Upper lobe of left lung (tissue), 6 donors: ENCODE measurements around the gene TMSB10. TPM values are rescaled to one million over a fixed set of nuclear protein-coding genes. Genes with fewer than 3 reads are reported as not detected.
A peak's percentile ranks its signal among the peaks of the same experiment; 100 is the strongest.

ENCODE experiments used
- ATAC-seq, 2 donors: fragments of 200-7000 bp; cut with Tn5 transposase; one replicate each; pipeline ENCODE4 v1.9.1; 2022; ENCODE audit warnings: mild to moderate bottlenecking in 2 of 2, moderate library complexity in 2 of 2; ENCODE audit not compliant: low FRiP score in 2 of 2
- DNase-seq, 2 donors: peaks; one replicate each; pipeline ENCODE4 v3.0.0-alpha.2; 2019 to 2020
- H3K27ac ChIP-seq, 4 donors: fragments of 200-600 bp; sonication (generic); one replicate each; pipeline ENCODE4 v1.5.1; 2016 to 2019
- H3K27me3 ChIP-seq, 4 donors: fragments of 200-600 bp; sonication (generic); one replicate each; pipeline ENCODE4 v1.5.1; 2017 to 2019
- H3K36me3 ChIP-seq, 4 donors: fragments of 200-600 bp; sonication (generic); one replicate each; pipeline ENCODE4 v1.5.1; 2016 to 2019
- H3K4me1 ChIP-seq, 4 donors: fragments of 200-600 bp; sonication (generic); one replicate each; pipeline ENCODE4 v1.5.1; 2018 to 2019
- H3K4me3 ChIP-seq, 4 donors: fragments of 200-600 bp; sonication (generic); one replicate each; pipeline ENCODE4 v1.5.1; 2017 to 2019; ENCODE audit warnings: mild to moderate bottlenecking in 2 of 4, moderate library complexity in 1 of 4
- H3K9me3 ChIP-seq, 4 donors: fragments of 200-600 bp; sonication (generic); one replicate each; pipeline ENCODE4 v1.5.1; 2018 to 2019
- CTCF ChIP-seq, 6 experiments: fragments of 450-650 bp in 4 of 6; fragments of 200-600 bp in 2 of 6; sonication (generic) in 2 of 6; IDR thresholded peaks; one replicate each; pipeline ENCODE4 v1.5.1; 2016 to 2019; ENCODE audit warnings: antibody characterized with exemption in 6 of 6
- EP300 ChIP-seq, 4 donors: sonication (generic); formaldehyde crosslinking; IDR thresholded peaks; one replicate each; pipeline ENCODE4 v1.5.1; 2017; ENCODE audit warnings: antibody characterized with exemption in 4 of 4, control low read depth in 2 of 4
- POLR2A ChIP-seq, 4 donors: fragments of 450-650 bp; IDR thresholded peaks; one replicate each; pipeline ENCODE4 v1.5.1; 2016 to 2017; ENCODE audit warnings: antibody characterized with exemption in 4 of 4, mild to moderate bottlenecking in 2 of 4
- POLR2AphosphoS5 ChIP-seq, 2 donors: sonication (generic); formaldehyde crosslinking; IDR thresholded peaks; one replicate each; pipeline ENCODE4 v1.5.1; 2017; ENCODE audit warnings: antibody characterized with exemption in 2 of 2
- WGBS, 2 donors: methylation state at CpG; one replicate each; pipeline ENCODE4 v1.1.5; 2017 to 2018; 5-methylcytosine and 5-hydroxymethylcytosine counted together
- total RNA-seq, 6 donors: library from RNA; depleted of rRNA in 4 of 6; stranded (reverse); fragments of >200 nt in 4 of 6; gene quantifications; one replicate each; pipeline versions ENCODE4 v1.1.0 to v1.2.1, GENCODE V29; 2016 to 2021
- donor health status: DM: no; HTN: no; CAD: no; lungs with moderate emphysema.
- donor health status: DM: no; HTN: yes; CAD: no; lungs with severe emphysema.

Gene TMSB10
- total RNA-seq, 6 donors from 2014 or later: 1,275 to 5,234 (median 2,267) TPM

GRCh38 chr2:84888401-84889276 is 16.8 kb upstream of the TMSB10 start:
- DNase-seq (peak in 1 of 2 donors; percentile 67), ATAC-seq (peak; percentile 85 to 93)
- TF ChIP-seq POLR2AphosphoS5 (IDR thresholded peaks at IDR 0.05) (peak; percentile 14 to 49), POLR2A (IDR thresholded peaks at IDR 0.05) (no peak)
- Histone ChIP-seq H3K4me3 (peak overlapping the region in 3 of 4 donors; percentile 19 to 38 (median 31)), H3K9me3 (no peaks in the 10 kb centered on the region), H3K4me1 (peaks cover 11 to 16% (median 12%) of the 10 kb centered on the region in 4 donors), H3K27ac (peak overlapping the region; percentile 66 to 83 (median 80)), H3K27me3 (no peaks in the 10 kb centered on the region), H3K36me3 (no peaks in the 10 kb centered on the region)
- 19 to 31% methylated on average over 6 of the region's 6 CpGs for WGBS, 2 donors

GRCh38 chr2:84889332-84889731 is 16.1 kb upstream of the TMSB10 start:
- TF ChIP-seq POLR2AphosphoS5 (IDR thresholded peaks at IDR 0.05) (no peak), EP300 (IDR thresholded peaks at IDR 0.05) (no peak), POLR2A (IDR thresholded peaks at IDR 0.05) (no peak), CTCF (IDR thresholded peaks at IDR 0.05) (no peak)
- peak overlapping the region; percentile 66 to 83 (median 80) for H3K27ac ChIP-seq
- no peaks in the 10 kb centered on the region for H3K36me3 ChIP-seq
- no peaks in the 10 kb centered on the region for H3K9me3 ChIP-seq
- 85 to 86% methylated on average over 2 of the region's 2 CpGs for WGBS, 2 donors
- no peaks in the 10 kb centered on the region for H3K27me3 ChIP-seq
- no peak for ATAC-seq
- peaks cover 14 to 20% (median 16%) of the 10 kb centered on the region in 4 donors for H3K4me1 ChIP-seq
- peak overlapping the region in 2 of 4 donors; percentile 31 to 38 for H3K4me3 ChIP-seq
- no peak for DNase-seq

- ATAC-seq (no peak), DNase-seq (no peak)
- Histone ChIP-seq H3K27ac (no peak overlapping the region), H3K9me3 (no peaks in the 10 kb centered on the region), H3K4me3 (no peak overlapping the region), H3K27me3 (no peaks in the 10 kb centered on the region), H3K4me1 (peaks cover 26 to 31% (median 28%) of the 10 kb centered on the region in 4 donors), H3K36me3 (no peaks in the 10 kb centered on the region)
- TF ChIP-seq POLR2AphosphoS5 (IDR thresholded peaks at IDR 0.05) (no peak), POLR2A (IDR thresholded peaks at IDR 0.05) (no peak), EP300 (IDR thresholded peaks at IDR 0.05) (no peak), CTCF (IDR thresholded peaks at IDR 0.05) (no peak)
- WGBS, 2 donors: 81 to 89% methylated on average over 10 to 12 of the region's 12 CpGs
Observed at GRCh38 chr2:84891355-84892010, 14.0 kb upstream of the TMSB10 start.

GRCh38 chr2:84894131-84894586 is 11.3 kb upstream of the TMSB10 start:
- DNase-seq: no peak
- peak overlapping the region; percentile 38 to 73 (median 52) for H3K27ac ChIP-seq
- H3K4me1 ChIP-seq: peaks cover 31 to 34% (median 34%) of the 10 kb centered on the region in 4 donors
- 73 to 80% methylated on average over 6 of the region's 6 CpGs for WGBS, 2 donors
- H3K27me3 ChIP-seq: no peaks in the 10 kb centered on the region
- H3K36me3 ChIP-seq: no peaks in the 10 kb centered on the region
- peak in 1 of 2 donors; percentile 41 for ATAC-seq
- TF ChIP-seq POLR2AphosphoS5 (IDR thresholded peaks at IDR 0.05): no peak
- no peak for TF ChIP-seq CTCF (IDR thresholded peaks at IDR 0.05)
- TF ChIP-seq EP300 (IDR thresholded peaks at IDR 0.05): no peak
- no peak for TF ChIP-seq POLR2A (IDR thresholded peaks at IDR 0.05)
- no peaks in the 10 kb centered on the region for H3K9me3 ChIP-seq
- no peak overlapping the region for H3K4me3 ChIP-seq
